ENCODE data around the gene ERC2.

DNA sequence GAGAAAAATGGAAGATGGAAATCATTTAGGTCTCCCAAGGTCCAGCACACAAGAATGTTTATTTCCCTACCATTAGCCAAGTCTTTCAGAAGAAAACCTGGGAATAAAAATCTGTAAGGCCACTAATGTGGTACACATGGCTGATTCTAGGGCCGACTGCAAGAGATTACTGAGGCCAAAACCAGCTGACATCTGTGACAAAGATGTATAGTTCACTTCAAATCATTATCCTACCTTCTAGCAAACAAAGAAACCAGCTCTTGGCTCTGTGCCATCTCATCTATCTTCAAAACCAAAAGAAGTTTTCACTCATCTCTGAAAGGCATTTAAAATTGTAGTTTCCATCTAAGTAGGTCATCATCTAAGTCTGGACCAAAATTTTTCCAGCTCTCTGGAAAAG lies 43.9 kb downstream of the ERC2 start:
- TF ChIP-seq, protein P1, sequence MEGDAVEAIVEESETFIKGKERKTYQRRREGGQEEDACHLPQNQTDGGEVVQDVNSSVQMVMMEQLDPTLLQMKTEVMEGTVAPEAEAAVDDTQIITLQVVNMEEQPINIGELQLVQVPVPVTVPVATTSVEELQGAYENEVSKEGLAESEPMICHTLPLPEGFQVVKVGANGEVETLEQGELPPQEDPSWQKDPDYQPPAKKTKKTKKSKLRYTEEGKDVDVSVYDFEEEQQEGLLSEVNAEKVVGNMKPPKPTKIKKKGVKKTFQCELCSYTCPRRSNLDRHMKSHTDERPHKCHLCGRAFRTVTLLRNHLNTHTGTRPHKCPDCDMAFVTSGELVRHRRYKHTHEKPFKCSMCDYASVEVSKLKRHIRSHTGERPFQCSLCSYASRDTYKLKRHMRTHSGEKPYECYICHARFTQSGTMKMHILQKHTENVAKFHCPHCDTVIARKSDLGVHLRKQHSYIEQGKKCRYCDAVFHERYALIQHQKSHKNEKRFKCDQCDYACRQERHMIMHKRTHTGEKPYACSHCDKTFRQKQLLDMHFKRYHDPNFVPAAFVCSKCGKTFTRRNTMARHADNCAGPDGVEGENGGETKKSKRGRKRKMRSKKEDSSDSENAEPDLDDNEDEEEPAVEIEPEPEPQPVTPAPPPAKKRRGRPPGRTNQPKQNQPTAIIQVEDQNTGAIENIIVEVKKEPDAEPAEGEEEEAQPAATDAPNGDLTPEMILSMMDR (IDR thresholded peaks at IDR 0.05), result no peak
- TF ChIP-seq POLR2A (IDR thresholded peaks at IDR 0.05), result no peak
